ENCODE data around the gene MDC1. TPM values are rescaled to one million over a fixed set of nuclear protein-coding genes. Genes with fewer than 3 reads are reported as not detected.
"Not testable (repeated sequence)": the region's sequence is repeated elsewhere in the genome, so short reads cannot be mapped to it uniquely, and the experiment has no call there.

MDC1 gene, protein sequence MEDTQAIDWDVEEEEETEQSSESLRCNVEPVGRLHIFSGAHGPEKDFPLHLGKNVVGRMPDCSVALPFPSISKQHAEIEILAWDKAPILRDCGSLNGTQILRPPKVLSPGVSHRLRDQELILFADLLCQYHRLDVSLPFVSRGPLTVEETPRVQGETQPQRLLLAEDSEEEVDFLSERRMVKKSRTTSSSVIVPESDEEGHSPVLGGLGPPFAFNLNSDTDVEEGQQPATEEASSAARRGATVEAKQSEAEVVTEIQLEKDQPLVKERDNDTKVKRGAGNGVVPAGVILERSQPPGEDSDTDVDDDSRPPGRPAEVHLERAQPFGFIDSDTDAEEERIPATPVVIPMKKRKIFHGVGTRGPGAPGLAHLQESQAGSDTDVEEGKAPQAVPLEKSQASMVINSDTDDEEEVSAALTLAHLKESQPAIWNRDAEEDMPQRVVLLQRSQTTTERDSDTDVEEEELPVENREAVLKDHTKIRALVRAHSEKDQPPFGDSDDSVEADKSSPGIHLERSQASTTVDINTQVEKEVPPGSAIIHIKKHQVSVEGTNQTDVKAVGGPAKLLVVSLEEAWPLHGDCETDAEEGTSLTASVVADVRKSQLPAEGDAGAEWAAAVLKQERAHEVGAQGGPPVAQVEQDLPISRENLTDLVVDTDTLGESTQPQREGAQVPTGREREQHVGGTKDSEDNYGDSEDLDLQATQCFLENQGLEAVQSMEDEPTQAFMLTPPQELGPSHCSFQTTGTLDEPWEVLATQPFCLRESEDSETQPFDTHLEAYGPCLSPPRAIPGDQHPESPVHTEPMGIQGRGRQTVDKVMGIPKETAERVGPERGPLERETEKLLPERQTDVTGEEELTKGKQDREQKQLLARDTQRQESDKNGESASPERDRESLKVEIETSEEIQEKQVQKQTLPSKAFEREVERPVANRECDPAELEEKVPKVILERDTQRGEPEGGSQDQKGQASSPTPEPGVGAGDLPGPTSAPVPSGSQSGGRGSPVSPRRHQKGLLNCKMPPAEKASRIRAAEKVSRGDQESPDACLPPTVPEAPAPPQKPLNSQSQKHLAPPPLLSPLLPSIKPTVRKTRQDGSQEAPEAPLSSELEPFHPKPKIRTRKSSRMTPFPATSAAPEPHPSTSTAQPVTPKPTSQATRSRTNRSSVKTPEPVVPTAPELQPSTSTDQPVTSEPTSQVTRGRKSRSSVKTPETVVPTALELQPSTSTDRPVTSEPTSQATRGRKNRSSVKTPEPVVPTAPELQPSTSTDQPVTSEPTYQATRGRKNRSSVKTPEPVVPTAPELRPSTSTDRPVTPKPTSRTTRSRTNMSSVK (N-terminal part only)
- 10 to 100 TPM; 67.4 to 83.9 TPM for total RNA-seq

DNA sequence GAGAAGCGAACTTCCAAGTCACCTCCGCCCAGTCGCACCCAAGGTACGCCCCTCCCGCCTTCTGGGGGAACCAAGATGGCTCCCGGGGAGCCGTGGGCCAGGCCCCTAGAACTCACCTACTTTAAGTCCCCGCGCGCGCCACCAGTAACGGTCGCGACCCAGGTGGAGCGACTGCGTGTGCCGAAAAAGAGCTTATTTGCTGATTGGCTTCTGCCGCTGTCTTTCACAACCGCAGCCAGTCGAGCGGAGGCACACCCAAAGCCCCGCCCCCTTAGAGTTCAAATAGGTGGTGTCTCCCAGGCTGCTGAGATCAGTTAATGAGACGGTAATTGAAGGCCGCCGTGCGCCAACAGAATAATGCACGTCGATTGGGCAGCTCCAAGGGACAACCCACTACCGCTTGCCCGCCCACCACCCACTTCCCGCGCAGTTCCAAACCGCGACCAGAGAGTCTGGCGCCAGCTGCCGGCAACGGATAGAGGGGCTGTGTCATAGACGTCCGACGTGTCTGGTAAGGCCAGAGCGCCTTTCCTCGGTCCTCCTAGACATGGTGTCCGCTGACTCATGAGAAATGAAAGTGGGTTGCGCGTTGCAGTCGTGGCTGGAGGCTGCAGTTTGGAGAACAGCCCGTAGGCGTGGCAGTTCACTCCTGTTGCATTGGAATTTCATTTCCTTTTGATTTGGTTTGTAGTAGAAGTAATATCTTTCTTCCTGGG lies at the start of gene MDC1:
MDC1 (minus strand) TSS at position 153 of the 716 bp plus-strand sequence. CDS start 2,106 bp downstream, outside the sequence.
- H3K27ac Mint-ChIP-seq = peak within 1 kb of the TSS; percentile 100
- H3K4me1 Mint-ChIP-seq = peaks cover 51% of the 10 kb centered on the region
- peak within 1 kb of the TSS; percentile 99 for H3K4me3 Mint-ChIP-seq
- peaks cover 57% of the 10 kb centered on the region for H3K36me3 Mint-ChIP-seq
- H3K27me3 Mint-ChIP-seq = no peaks in the 10 kb centered on the region
- no peaks in the 10 kb centered on the region for H3K9me3 Mint-ChIP-seq (ENCODE audit: low read depth)
- CTCF ChIA-PET = interaction anchor here (0.7 to 32.1 kb wide), 8 partner anchors 13 to 235 kb away, joined by 3 to 936 read pairs (median 4); partner anchors contain the start of gene DHX16
- ATAC-seq = peak; percentile 79
- DNase-seq = peak; percentile 100

DNA sequence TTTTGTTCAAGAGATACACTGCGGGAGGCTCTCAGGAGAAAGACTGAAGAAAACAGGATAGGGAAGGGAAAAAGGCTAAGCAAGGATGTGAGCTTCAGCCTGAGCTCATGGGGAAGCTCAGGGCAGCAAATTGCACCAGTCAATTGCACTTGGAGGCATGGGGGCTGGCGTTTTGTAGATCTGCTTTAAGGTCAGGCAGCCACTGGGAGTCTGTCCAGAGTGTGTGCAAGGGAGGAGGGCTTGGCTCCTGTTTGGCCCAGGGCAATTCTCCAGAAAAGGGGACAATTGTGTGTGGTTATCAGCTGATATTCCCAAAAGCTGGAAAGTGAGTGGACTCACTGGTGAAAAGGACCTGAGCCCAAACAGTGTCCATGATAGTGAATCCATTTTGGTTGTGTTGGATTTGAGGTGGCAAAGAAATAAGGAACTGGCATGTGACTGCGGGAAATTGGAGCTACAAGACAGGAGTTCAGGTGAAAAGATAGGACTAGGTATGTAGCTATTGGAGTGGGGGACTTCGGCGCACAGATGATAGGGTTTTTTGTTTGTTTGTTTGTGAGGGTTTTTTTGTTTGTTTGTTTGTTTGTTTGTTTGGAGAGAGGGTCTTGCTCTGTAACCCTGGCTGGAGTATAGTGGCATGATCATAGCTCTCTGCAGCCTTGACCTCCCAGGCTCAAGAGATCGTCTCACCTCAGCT lies 49.5 kb upstream of the MDC1 start:
- Mint-ChIP-seq H3K27me3 (no peaks in the 10 kb centered on the region), H3K27ac (peak overlapping the region; percentile 93), H3K4me1 (peaks cover 67% of the 10 kb centered on the region), H3K4me3 (no peak overlapping the region), H3K9me3 (ENCODE audit: low read depth) (no peaks in the 10 kb centered on the region), H3K36me3 (no peaks in the 10 kb centered on the region)
- no peak for ATAC-seq
- DNase-seq = no peak
- CTCF ChIA-PET = interaction anchor here (0.8 to 5.3 kb wide), 7 partner anchors 11 to 63 kb away, joined by 3 to 30 read pairs (median 5); partner anchors contain the start of genes FLOT1 and IER3

DNA sequence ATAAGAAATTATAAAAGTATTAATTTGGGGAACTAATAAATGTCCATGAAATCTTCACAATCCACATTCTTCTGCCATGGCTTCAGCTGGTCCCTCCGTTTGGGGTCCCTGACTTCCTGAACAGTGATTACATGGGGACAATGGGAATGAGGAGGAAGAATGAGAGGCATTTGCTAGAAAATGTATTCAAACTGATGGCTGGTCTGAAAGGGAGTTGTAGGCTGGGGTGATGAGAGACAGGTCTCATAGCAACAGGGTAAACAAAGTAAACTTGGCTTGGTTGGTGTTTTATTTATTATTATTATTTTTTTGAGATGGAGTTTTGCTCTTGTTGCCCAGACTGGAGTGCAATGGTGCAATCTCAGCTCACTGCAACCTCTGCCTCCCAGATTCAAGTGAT lies 48.4 kb upstream of the MDC1 start:
- not testable (repeated sequence) for H3K9me3 Mint-ChIP-seq (ENCODE audit: low read depth); H3K4me3 Mint-ChIP-seq; ATAC-seq; H3K36me3 Mint-ChIP-seq; H3K27me3 Mint-ChIP-seq; DNase-seq; H3K27ac Mint-ChIP-seq
- CTCF ChIA-PET = interaction anchor here (1.5 to 5.3 kb wide), 2 partner anchors 22 to 64 kb away, joined by 6 to 30 read pairs; partner anchors contain the start of genes FLOT1 and IER3
- H3K4me1 Mint-ChIP-seq = peaks cover 62% of the 10 kb centered on the region

DNA sequence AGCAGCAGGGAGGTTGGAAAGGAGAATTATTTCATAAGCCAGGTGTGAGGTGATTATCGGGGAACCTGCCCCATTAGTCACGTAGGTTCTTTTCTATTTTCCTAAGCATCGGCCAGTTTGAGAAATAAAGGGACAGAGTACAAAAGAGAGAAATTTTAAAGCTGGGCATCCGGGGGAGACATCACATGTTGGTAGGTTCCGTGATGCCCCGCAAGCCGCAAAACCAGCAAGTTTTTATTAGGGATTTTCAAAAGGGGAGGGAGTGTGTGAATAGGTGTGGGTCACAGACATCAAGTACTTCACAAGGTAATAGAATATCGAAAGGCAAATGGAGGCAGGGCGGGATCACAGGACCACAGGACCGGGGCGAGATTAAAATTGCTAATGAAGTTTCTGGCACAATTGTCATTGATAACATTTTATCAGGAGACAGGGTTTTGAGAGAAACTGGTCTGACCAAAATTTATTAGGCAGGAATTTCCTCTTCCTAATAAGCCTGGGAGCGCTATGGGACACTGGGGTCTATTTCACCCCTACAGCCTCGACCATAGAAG lies 47.5 kb upstream of the MDC1 start:
- CTCF ChIA-PET = interaction anchor here (1.2 kb wide), 1 partner anchor 34 kb away, joined by 4 read pairs; no protein-coding TSS in a partner anchor
- H3K4me1 Mint-ChIP-seq = peaks cover 53% of the 10 kb centered on the region
- not testable (repeated sequence) for H3K9me3 Mint-ChIP-seq (ENCODE audit: low read depth); H3K4me3 Mint-ChIP-seq; H3K36me3 Mint-ChIP-seq; H3K27ac Mint-ChIP-seq; H3K27me3 Mint-ChIP-seq; ATAC-seq; DNase-seq

DNA sequence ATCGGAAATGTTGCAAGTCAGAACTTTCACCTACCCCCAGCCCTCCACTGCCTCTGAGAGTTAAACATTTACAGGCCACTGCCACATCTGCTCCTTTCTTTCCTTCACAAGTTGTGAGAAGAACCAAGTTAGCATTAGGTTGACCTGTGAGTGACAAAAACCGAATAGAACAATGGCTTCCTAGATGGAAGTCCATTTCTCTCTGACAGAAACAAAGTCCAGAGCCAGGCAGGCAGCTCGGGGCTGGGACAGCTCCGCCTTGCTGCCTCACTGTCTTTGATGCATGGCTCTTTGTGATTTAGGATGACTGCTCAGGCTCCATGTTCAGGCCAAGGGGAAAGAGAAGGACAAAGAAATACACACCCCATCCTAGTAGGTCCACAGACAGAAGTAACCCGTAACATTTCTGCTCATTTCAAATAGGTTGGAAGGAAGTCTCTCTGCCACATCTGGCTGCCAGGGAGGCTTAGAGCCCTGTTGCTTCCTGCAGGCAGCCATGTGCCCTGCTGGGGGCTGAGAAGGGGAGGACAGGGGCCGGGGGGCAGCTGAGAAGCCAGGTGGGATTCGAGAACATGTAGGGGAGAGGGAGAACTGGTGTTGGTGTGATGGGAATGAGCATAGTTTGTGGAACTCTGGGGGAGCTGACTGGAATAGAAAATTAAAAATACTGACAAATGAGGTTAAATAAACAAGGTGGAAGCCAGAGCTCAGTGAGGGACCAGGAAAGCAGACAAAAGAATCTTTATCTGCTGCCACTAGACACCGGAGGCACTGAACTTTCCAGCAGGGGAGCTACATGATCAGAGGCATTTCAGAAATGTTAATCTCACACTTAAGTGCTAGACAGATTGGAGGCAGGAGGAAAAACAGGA lies 46.8 kb upstream of the MDC1 start:
- H3K27me3 Mint-ChIP-seq = no peaks in the 10 kb centered on the region
- no peak overlapping the region for H3K4me3 Mint-ChIP-seq
- H3K9me3 Mint-ChIP-seq (ENCODE audit: low read depth) = no peaks in the 10 kb centered on the region
- H3K27ac Mint-ChIP-seq = peak overlapping the region; percentile 17
- ATAC-seq = no peak
- CTCF ChIA-PET = interaction anchor here (1.2 kb wide), 1 partner anchor 33 kb away, joined by 4 read pairs; no protein-coding TSS in a partner anchor
- peaks cover 49% of the 10 kb centered on the region for H3K4me1 Mint-ChIP-seq
- no peak for DNase-seq
- no peaks in the 10 kb centered on the region for H3K36me3 Mint-ChIP-seq

DNA sequence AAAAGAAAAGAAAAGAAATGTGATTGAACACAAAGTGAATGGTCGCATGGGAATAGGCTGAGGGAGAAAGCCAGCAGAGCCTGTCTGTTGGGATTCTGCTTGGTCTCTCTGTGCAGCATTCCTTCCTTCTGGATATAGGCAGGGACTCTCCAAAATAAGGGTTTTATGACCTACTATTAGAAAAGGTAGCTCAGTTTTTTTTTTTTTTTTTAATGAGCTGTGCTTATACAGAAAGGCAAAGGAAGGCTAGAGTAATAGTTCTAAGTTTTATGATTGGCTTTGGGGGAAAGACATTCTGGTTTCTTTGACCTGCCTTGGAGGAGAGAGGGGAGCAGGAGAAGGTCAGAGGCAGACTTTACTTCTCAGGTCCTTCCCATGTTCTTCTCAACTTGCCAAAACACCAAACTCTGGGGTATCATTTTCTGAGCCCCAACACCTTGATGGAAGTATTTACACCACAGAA lies 46.1 kb upstream of the MDC1 start:
- ATAC-seq (no peak), DNase-seq (no peak)
- Mint-ChIP-seq H3K4me1 (peaks cover 44% of the 10 kb centered on the region), H3K36me3 (no peaks in the 10 kb centered on the region), H3K4me3 (no peak overlapping the region), H3K27me3 (no peaks in the 10 kb centered on the region), H3K27ac (no peak overlapping the region), H3K9me3 (ENCODE audit: low read depth) (no peaks in the 10 kb centered on the region)
- CTCF ChIA-PET = no interaction called here

DNA sequence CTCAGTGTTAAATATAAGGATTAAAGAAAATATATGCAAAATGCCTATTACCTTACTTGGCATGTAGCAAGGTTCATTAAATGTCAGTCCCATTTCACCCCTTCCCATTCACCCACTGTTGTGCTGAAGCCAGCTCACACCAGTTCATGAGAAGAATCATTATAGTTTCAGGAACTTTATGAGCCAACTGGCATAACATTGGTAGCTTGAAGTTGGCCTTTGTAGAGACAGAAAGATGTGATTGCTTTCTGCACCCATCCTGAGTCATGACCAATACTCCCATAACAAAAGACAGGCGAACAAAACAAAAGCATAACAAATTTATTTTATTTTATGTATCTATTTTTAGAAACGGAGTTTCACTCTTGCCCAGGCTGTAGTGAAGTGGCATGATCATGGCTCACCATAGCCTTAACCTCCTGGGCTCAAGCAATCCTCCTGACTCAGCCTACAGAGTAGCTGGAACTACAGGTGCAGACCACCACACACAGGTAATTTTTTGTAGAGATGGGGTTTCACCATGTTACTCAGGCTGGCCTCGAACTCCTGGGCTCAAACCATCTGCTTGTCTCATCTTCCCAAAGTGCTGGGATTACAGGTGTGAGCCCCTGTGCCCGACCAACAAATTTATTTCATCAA lies 44.8 kb upstream of the MDC1 start:
- CTCF ChIA-PET = interaction anchor here (1.1 kb wide), 1 partner anchor 60 kb away, joined by 4 read pairs; no protein-coding TSS in a partner anchor
- no peak for DNase-seq
- Mint-ChIP-seq H3K9me3 (ENCODE audit: low read depth) (no peaks in the 10 kb centered on the region), H3K4me1 (peaks cover 36% of the 10 kb centered on the region), H3K36me3 (no peaks in the 10 kb centered on the region), H3K27me3 (no peaks in the 10 kb centered on the region), H3K4me3 (no peak overlapping the region), H3K27ac (no peak overlapping the region)
- ATAC-seq = no peak

DNA sequence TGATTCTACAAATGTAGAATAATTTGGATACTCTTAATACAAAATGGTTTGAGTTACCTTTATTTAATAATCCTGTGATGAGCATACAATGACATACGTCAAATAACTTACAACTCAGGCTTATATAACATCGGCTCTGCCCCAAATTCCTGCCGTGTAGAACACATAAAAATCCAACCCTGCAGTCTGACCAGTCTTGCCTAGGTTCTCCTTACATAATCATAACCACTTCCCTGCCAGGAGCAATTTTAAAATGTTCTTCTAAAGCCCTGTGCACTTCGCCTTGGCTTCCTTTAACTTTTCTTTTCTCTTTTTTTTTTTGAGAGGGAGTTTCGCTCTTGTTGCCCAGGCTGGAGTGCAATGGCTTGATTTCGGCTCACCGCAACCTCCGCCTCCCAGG lies 43.5 kb upstream of the MDC1 start:
- H3K4me3 Mint-ChIP-seq = no peak overlapping the region
- DNase-seq (no peak), ATAC-seq (no peak)
- H3K27ac Mint-ChIP-seq = no peak overlapping the region
- no peaks in the 10 kb centered on the region for H3K27me3 Mint-ChIP-seq
- CTCF ChIA-PET = interaction anchor here (1.1 to 1.3 kb wide), 2 partner anchors 31 to 62 kb away, joined by 3 to 4 read pairs; no protein-coding TSS in a partner anchor
- H3K36me3 Mint-ChIP-seq = no peaks in the 10 kb centered on the region
- H3K9me3 Mint-ChIP-seq (ENCODE audit: low read depth) = no peaks in the 10 kb centered on the region
- peaks cover 29% of the 10 kb centered on the region for H3K4me1 Mint-ChIP-seq

DNA sequence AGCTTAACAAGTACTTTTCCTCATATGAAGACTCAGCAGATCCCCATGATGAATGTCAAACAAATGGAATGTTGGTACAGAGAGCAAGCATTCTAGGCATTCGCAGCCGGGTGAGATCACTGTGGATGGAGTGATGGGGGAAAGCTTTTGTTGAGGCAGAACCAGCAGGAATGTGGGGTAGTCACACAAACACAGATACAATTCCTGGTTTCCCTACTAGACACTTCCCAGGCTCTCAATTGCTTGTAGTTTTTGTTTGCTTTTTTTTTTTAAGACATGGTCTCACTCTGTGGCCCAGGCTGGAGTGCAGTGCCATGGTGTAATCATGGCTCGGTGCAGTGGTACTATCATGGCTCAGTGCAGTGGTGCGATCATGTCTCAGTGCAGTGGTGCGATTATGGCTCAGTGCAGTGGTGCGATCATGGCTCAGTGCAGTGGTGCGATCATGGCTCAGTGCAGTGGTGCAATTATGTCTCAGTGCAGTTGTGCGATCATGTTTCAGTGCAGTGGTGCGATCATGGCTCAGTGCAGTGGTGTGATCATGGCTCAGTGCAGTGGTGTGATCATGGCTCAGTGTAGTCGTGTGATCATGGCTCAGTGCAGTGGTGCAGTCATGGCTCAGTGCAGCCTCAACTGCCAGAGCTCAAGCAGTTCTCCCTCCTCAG lies 42.6 kb upstream of the MDC1 start:
- CTCF ChIA-PET = interaction anchor here (0.8 to 1.2 kb wide), 3 partner anchors 9 to 19 kb away, joined by 3 to 4 read pairs (median 3); no protein-coding TSS in a partner anchor
- DNase-seq = no peak
- Mint-ChIP-seq H3K27ac (no peak overlapping the region), H3K4me3 (no peak overlapping the region), H3K27me3 (no peaks in the 10 kb centered on the region), H3K4me1 (peaks cover 27% of the 10 kb centered on the region), H3K36me3 (no peaks in the 10 kb centered on the region), H3K9me3 (ENCODE audit: low read depth) (no peaks in the 10 kb centered on the region)
- no peak for ATAC-seq

Data from activated CD8-positive, alpha-beta memory T cell treated with anti-CD3 and anti-CD28 coated beads, Interleukin-2, amount 10 ng/mL, durations not matched to agents 7 days and 5 days (primary cell).